Measurements from ENCODE around the gene KISS1R.

DNA sequence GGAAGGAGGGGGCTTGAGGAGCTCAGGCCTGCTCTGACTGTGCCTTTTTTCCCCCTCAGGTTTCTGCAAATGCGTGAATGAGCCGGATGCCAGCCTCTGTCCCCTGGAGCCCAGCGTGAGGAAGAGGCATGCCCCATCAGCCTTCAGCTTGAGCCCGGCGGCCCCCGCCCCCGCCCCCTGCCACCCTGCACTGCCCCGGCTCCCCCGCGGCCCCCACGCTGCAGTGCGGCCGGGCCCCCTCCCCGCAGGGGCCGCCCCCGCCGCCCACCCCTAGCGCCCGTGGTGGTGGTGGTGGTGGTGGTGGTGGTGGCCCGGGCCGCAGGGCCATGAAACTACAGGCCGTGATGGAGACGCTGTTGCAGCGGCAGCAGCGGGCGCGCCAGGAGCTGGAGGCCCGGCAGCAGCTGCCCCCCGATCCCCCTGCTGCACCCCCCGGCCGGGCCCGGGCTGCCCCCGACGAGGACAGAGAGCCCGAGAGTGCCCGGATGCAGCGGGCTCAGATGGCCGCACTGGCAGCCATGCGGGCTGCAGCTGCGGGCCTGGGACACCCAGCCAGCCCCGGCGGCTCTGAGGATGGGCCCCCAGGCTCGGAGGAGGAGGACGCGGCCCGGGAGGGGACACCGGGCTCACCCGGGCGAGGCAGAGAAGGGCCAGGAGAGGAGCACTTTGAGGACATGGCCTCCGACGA lies 12.2 kb downstream of the KISS1R start:
- TF ChIP-seq, protein P1, sequence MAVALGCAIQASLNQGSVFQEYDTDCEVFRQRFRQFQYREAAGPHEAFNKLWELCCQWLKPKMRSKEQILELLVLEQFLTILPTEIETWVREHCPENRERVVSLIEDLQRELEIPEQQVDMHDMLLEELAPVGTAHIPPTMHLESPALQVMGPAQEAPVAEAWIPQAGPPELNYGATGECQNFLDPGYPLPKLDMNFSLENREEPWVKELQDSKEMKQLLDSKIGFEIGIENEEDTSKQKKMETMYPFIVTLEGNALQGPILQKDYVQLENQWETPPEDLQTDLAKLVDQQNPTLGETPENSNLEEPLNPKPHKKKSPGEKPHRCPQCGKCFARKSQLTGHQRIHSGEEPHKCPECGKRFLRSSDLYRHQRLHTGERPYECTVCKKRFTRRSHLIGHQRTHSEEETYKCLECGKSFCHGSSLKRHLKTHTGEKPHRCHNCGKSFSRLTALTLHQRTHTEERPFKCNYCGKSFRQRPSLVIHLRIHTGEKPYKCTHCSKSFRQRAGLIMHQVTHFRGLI (tag by site-specific recombination; IDR thresholded peaks at IDR 0.05), result no peak
- no peak for TF ChIP-seq ZNF791 (tag by site-specific recombination; IDR thresholded peaks at IDR 0.05)

Measured in HEK293 (cell line).